Natural killer cell (primary cell): ENCODE results near the gene TMEM167A. TPM values are rescaled to one million over a fixed set of nuclear protein-coding genes. Genes with fewer than 3 reads are reported as not detected.

ENCODE experiments used
- ATAC-seq, 3 donors: fragments of 150-1000 bp in 2 of 3; fragments of 200-7000 bp in 1 of 3; cut with Tn5 transposase; 1 replicate in 1 of 3; 2 replicates in 2 of 3; pipeline ENCODE4 v1.10.0; 2021; ENCODE audit warnings: mild to moderate bottlenecking in 2 of 3, moderate library complexity in 2 of 3
- DNase-seq, 2 donors: peaks; one replicate each; pipeline versions ENCODE4 v3.0.0 to v3.0.0-alpha.2; 2013 to 2021; ENCODE audit warnings: mixed read lengths in 1 of 2
- H3K27ac ChIP-seq: one replicate; pipeline ENCODE4 v1.5.1; 2013; ENCODE audit warnings: mild to moderate bottlenecking, low read length
- H3K27me3 ChIP-seq: one replicate; pipeline ENCODE4 v1.6.1; 2013; ENCODE audit warnings: low read length; ENCODE audit not compliant: control insufficient read depth, insufficient read depth
- H3K36me3 ChIP-seq: one replicate; pipeline ENCODE4 v1.6.1; 2013; ENCODE audit warnings: low read length; ENCODE audit not compliant: control insufficient read depth, insufficient read depth
- H3K4me1 ChIP-seq: one replicate; pipeline ENCODE4 v1.6.1; 2013; ENCODE audit warnings: low read length; ENCODE audit not compliant: control insufficient read depth, insufficient read depth
- H3K4me3 ChIP-seq: one replicate; pipeline ENCODE4 v1.5.1; 2013; ENCODE audit warnings: low read length
- H3K9me3 ChIP-seq: one replicate; pipeline ENCODE4 v1.6.1; 2013; ENCODE audit warnings: low read length; ENCODE audit not compliant: control insufficient read depth, insufficient read depth
- H3K27ac Mint-ChIP-seq, 2 donors: one replicate each; pipeline ENCODE4 v1.8.0; 2022; ENCODE audit warnings: mild to moderate bottlenecking in 2 of 2, mixed read lengths in 2 of 2, moderate library complexity in 1 of 2
- H3K27me3 Mint-ChIP-seq, 2 donors: one replicate each; pipeline ENCODE4 v1.8.0; 2022; ENCODE audit warnings: low read depth in 2 of 2, mixed read lengths in 2 of 2
- H3K36me3 Mint-ChIP-seq: one replicate; pipeline ENCODE4 v1.8.0; 2022; ENCODE audit warnings: mixed read lengths
- H3K4me1 Mint-ChIP-seq, 2 donors: one replicate each; pipeline ENCODE4 v1.8.0; 2022; ENCODE audit warnings: mixed read lengths in 2 of 2
- H3K4me3 Mint-ChIP-seq: one replicate; pipeline ENCODE4 v1.8.0; 2022; ENCODE audit warnings: mild to moderate bottlenecking, moderate library complexity, mixed read lengths
- H3K9me3 Mint-ChIP-seq, 2 donors: one replicate each; pipeline ENCODE4 v1.8.0; 2022; ENCODE audit warnings: mixed read lengths in 2 of 2
- CTCF ChIP-seq: fragments of 200-600 bp; IDR thresholded peaks from one replicate; pipeline ENCODE4 v1.8.0; 2022; ENCODE audit warnings: antibody characterized with exemption
- WGBS: methylation state at CpG from one replicate; pipeline ENCODE4 v1.1.7; 2013; ENCODE audit warnings: missing lambda C conversion rate; ENCODE audit not compliant: insufficient coverage; 5-methylcytosine and 5-hydroxymethylcytosine counted together
- intact Hi-C: fragments of 100-400 bp; cut with micrococcal nuclease; formaldehyde crosslinking; loops from one replicate; pipeline ENCODE4 v1.14.2; 2022
- total RNA-seq, 4 donors: library from RNA; stranded (reverse); fragments of 120-200 nt in 1 of 4; gene quantifications; one replicate each; pipeline versions ENCODE4 v1.2.3 to v1.2.4, GENCODE V29; 2013 to 2022

The TMEM167A gene
- total RNA-seq, 3 donors from 2014 or later (not counting 1 experiment from before 2014, with no cell fraction given): 42.0 to 45.3 (median 44.2) TPM

- Mint-ChIP-seq H3K4me3 (no peak overlapping the region), H3K27ac (no peak overlapping the region), H3K27me3 (no peaks in the 10 kb centered on the region), H3K36me3 (no peaks in the 10 kb centered on the region), H3K9me3 (no peaks in the 10 kb centered on the region), H3K4me1 (no peaks in the 10 kb centered on the region)
- DNase-seq: no peak
- TF ChIP-seq CTCF: no peak
- intact Hi-C loops: no loop called here
- no peak overlapping the region for H3K4me3 ChIP-seq
- H3K9me3 ChIP-seq: no peaks in the 10 kb centered on the region
- H3K27ac ChIP-seq: no peak overlapping the region
- no peaks in the 10 kb centered on the region for H3K27me3 ChIP-seq
- WGBS: 40% methylated on average over 1 of the region's 2 CpGs
- H3K36me3 ChIP-seq: no peaks in the 10 kb centered on the region
- no peaks in the 10 kb centered on the region for H3K4me1 ChIP-seq
- ATAC-seq: no peak
These were observed 32.3 kb downstream of the TMEM167A start for GRCh38 chr5:83044926-83045325.

GRCh38 chr5:83042507-83042906, 34.7 kb downstream of the TMEM167A start:
- Mint-ChIP-seq H3K4me1 (no peaks in the 10 kb centered on the region), H3K36me3 (no peaks in the 10 kb centered on the region), H3K4me3 (no peak overlapping the region), H3K27me3 (no peaks in the 10 kb centered on the region), H3K27ac (no peak overlapping the region), H3K9me3 (no peaks in the 10 kb centered on the region)
- ATAC-seq (no peak), DNase-seq (no peak)
- Histone ChIP-seq H3K27ac (no peak overlapping the region), H3K4me1 (no peaks in the 10 kb centered on the region), H3K36me3 (no peaks in the 10 kb centered on the region), H3K9me3 (no peaks in the 10 kb centered on the region), H3K4me3 (no peak overlapping the region), H3K27me3 (no peaks in the 10 kb centered on the region)
- intact Hi-C loops: no loop called here
- TF ChIP-seq CTCF: no peak
- 79% methylated on average over 2 of the region's 3 CpGs for WGBS

GRCh38 chr5:83038924-83039323, 38.3 kb downstream of the TMEM167A start:
- H3K4me1 ChIP-seq: no peaks in the 10 kb centered on the region
- no peaks in the 10 kb centered on the region for H3K9me3 ChIP-seq

More at GRCh38 chr5:83038924-83039323, 38.3 kb downstream of the TMEM167A start:
- Histone ChIP-seq H3K4me3 (no peak overlapping the region), H3K27me3 (no peaks in the 10 kb centered on the region), H3K27ac (no peak overlapping the region), H3K36me3 (no peaks in the 10 kb centered on the region)
- 100% methylated on average over 1 of the region's 3 CpGs for WGBS
- ATAC-seq (no peak), DNase-seq (no peak)
- no peak overlapping the region for H3K27ac Mint-ChIP-seq
- H3K4me1 Mint-ChIP-seq: no peaks in the 10 kb centered on the region
- no peaks in the 10 kb centered on the region for H3K9me3 Mint-ChIP-seq
- no peaks in the 10 kb centered on the region for H3K36me3 Mint-ChIP-seq
- intact Hi-C loops: no loop called here
- no peak for TF ChIP-seq CTCF
- peaks cover 0 to 10% of the 10 kb centered on the region in 2 donors for H3K27me3 Mint-ChIP-seq
- H3K4me3 Mint-ChIP-seq: no peak overlapping the region
